TTC549 (cell line): ENCODE measurements around the gene GFRA4.

Experiments used
- FAIRE-seq: peaks from 2 replicates; lab custom pipeline; 2012; peaks lifted over from hg19 to GRCh38; lab: Jason Lieb, UNC

GFRA4 gene, protein sequence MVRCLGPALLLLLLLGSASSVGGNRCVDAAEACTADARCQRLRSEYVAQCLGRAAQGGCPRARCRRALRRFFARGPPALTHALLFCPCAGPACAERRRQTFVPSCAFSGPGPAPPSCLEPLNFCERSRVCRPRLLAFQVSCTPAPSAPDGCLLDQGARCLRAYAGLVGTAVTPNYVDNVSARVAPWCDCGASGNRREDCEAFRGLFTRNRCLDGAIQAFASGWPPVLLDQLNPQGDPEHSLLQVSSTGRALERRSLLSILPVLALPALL

GRCh38 chr20:3663031-3663701 is at the start of gene GFRA4:
GFRA4 (minus strand) TSS chr20:3663399; CDS start chr20:3663399, 0 bp downstream.
- no peak for FAIRE-seq

GRCh38 chr20:3712279-3712873 is 49.2 kb upstream of the GFRA4 start, which contains the start of gene SIGLEC1:
SIGLEC1 (minus strand) TSS chr20:3712600; CDS start chr20:3707128, 5,472 bp downstream.
- FAIRE-seq = no peak

GRCh38 chr20:3711484-3711941 is 48.3 kb upstream of the GFRA4 start:
- no peak for FAIRE-seq

DNA sequence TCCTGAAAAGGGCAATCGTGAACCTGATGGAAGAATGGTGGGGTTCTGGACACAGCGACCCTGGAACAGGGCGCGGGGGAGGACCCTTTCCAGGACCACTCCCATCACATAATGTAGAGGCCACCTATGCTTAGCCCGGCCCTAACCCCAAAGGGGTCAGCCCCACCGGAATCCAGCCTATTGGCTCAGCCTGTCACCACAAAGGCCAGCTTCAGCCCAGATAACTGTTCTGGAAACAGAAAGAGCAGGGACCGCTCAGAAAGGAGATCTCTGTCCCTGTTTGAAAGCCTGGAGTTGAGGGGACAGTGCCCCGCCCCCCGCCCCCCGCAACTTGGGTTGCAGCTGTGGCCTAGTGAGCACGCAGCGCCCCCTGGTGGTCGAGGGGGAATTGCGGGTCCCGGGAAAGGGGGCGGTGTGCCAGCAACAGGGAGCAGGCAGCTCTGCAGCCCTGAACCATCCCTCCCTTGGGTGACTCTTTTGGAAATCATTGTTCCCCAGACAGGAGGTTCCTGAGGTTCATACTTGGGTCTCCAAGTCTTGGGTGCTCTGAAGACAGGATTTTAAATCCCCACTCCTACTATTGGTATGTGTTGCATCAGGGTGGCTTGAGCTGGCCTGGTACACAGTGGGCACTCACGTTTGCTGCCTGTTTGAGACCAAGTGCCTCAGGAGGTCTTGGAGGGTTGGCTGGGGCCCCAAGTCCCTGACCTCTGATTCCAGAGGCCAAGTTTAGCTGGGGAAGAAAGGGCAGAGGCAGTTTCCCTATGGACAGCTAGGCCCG is 47.7 kb upstream of the GFRA4 start:
- FAIRE-seq = no peak

DNA sequence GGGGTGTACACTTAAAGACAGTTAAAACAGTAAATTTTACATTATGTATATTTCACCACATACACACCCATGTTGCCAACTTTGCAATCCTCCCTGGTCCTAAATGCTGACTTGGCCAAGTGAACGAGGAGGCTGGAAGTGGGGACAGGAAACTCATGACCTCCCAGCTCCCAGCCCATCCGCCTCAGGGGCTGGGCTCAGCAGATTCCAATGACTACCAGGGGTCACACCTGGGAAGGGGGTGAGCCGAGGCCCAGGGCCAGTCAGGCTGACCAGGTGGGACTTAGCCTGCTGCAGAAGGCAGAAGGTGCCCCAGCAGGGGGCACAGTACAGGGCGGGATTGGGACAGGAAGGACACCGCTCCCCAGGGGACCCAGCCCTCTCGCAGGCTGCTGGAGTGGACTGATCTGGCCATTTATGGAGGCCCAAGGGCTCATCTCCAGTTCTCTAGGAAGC is 46.8 kb upstream of the GFRA4 start:
- FAIRE-seq = no peak

DNA sequence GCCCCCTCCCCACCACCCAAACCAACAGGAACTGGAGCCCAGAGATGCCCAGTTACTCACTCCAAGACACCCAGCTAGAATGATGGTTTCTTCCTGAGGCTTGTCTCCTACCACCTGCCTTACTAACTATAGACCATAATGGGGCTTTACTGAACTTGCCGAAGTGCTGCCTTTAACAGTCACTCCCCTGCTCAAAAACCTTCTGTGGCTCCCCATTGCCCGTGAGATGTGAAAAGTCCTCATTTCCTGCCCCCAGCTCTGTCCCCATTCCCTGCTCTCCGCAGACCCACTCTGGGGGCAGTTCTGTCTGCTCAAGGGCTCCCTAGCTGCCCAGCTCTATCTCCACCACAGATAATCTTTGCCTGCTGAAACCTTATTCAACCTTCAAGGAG is 44.3 kb upstream of the GFRA4 start:
- FAIRE-seq = no peak

- no peak for FAIRE-seq
These were observed 43.7 kb upstream of the GFRA4 start for GRCh38 chr20:3706774-3707507.

DNA sequence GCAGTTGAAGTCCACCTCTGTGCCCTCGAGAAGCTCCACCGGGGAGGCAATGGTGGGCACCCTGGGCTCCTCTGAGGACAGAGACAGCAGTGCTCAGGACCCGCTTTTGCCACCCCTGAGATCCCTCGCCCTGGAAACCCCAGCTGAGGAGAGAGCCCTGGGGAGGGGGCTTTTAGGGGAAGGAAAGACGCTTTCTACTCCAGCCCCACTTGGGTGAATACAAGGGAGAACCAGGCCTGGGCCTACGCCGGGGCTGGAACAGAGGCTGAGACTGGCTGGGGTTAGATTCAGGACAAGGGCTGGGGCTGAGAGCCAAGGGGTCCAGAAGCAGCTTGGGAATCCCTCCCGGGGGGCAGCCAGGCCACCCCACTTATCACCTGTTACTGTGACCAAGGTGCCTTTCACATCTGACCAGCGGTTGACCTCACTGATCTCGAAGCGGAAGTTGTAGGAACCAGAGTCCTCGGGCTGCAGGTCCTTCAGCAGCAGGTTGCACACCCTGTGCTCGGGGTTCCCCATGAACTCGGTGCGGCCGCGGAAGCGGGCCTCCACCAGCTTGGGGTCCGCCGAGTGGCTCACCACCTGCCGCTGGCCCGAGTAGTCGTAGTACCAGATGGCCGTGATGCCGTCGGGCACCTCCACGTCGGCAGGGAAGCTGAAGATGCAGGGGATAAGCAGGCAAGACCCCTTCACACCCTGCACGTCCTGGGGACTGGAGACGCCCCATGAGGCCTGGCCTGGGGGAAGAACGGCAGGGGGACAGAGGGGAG is 43.0 kb upstream of the GFRA4 start:
- FAIRE-seq = no peak

DNA sequence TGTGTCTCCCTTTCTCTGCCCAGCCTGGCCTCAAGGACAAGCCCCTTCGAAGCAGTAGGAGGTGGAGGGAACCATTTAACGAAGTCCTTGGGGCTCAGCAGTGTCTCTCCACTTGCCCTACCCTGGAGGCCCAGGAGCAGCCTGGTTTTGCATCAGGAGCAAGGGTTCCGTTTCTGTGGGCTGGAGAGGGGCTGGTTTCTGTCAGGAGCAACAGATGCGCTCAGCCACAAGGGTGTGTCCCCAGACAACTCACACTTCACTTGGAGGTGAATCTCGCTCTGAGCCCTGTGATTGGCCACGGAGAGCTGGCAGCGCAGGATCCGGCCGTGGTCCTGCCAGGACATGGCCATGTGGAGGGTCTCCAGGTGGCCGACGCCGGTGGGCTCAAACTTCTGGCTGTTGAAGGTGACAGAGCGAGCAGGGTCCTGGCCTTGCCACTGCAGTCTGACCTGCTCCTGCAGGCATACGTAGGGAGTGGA is 42.3 kb upstream of the GFRA4 start:
- no peak for FAIRE-seq

DNA sequence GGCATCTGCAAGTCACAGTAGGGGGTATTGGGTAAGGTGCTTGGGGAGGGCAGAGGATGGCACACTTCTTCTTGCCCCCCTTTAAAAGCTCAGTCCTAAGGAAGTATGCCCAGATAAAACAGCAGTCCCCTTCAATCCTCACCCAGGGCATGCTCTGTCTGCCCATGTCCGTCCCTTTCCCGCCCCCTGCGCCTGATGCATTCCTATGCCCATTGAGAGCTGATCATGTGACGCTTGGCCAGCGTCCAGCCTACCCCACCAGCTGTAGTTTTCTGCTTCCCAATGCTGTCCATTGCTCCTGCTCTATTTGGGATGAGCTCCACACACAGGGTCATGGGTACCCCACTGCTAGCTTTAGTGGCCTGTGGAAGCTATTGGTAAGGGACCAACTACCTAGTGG is 40.9 kb upstream of the GFRA4 start:
- no peak for FAIRE-seq

DNA sequence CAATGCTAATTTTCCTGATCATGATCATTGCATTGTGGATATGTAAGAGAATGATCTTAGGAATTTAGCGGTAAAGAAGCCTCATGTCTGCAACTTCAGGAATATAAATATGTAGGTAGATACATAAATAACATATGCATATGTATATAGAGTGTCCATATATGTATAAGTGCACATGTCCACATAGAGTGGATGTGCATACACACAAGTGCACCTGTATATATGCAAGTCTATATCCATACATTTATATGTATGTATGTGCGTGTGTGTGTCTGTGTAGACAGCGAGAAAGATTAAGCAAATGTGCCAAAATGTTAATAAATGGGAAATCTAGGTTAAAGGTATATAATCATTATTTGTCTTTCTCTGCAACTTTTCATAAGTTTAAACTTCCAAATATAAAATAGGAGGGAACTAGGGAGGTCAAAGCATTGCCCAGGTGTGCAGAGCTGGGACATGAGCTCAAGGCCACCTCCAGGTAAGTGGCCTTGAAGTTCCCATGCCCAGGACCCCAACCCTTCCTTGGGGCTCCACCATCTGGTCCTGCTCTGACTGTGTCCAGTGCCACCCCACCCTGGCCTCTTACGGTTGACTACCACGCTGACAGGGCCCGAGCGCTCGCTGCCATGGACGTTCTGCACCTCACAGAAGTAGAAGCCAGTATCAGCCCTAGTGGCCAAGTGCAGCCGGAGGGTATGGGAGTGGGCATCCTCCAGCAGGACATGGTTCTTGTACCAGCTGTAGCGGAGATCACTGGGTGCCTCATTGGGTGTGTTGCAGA is 39.6 kb upstream of the GFRA4 start:
- FAIRE-seq = no peak

GRCh38 chr20:3701061-3701998 is 38.1 kb upstream of the GFRA4 start:
- no peak for FAIRE-seq

DNA sequence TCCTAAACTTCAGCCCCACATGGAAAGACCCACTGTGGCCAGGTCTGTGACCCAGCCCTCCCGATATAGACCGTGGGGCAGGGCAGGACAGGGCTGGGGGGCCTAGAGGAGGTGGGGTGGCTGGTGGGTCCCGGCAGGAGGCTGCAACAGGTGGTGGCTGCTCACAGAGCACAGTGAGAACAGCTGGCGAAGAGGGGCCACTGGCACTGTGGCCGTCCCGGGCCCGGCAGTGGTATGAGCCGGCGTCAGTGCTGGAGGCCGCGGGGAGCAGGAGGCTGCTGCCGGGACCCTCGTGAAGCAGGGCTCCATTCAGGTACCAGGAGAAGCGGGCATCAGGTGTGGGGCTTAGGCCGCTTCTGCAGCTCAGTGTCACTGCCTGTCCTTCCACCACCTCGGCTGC is 35.8 kb upstream of the GFRA4 start:
- FAIRE-seq = no peak

GRCh38 chr20:3698591-3699001 is 35.4 kb upstream of the GFRA4 start:
- no peak for FAIRE-seq

GRCh38 chr20:3697588-3698305 is 34.5 kb upstream of the GFRA4 start:
- no peak for FAIRE-seq

DNA sequence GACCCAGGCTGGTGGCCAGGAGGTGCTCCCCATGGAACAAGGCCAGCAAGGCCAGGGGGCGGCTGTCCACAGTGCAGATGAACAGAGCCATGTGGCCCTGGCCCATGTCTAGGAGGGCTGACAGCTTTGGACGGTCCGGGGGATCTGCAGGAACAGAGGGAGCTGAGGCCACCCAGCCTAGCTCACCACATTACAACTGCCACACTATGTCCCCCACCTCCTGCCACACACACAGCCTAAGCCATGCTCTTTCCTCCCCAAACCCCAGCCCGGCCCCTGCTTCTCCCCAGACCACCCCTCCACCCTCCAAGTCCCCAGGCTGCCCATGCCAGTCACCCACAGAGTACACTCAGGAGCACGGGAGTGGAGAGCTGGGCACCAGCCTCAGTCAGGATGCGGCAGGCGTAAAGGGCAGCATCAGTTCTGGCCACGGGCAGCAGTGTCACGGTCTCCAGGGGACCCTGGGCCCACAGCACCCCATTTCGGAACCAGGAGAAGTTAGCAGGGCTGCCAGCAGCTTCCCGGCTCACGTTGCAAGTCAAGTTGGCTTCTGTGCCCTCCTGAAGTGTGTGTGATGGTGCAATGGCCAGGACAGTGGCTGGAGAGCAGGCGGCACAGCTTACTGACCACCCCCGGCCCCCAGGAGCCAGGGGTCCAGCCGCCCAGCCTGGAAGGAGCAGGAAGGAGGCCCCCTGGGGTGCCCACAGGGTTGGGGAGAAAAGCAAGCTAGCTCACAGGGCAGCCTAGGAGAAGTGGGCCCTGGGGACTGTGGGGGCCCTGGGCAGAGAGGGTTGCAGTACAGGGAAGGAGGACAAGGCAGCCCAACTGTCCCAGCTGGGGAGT is 33.8 kb upstream of the GFRA4 start:
- no peak for FAIRE-seq

GRCh38 chr20:3696200-3696599 is 33.0 kb upstream of the GFRA4 start:
- FAIRE-seq = no peak
